ENCODE results near the gene POLR2H.
A peak's percentile ranks its signal among the peaks of the same experiment; 100 is the strongest.
"Not testable (repeated sequence)": the region's sequence is repeated elsewhere in the genome, so short reads cannot be mapped to it uniquely, and the experiment has no call there.

POLR2H gene

DNA sequence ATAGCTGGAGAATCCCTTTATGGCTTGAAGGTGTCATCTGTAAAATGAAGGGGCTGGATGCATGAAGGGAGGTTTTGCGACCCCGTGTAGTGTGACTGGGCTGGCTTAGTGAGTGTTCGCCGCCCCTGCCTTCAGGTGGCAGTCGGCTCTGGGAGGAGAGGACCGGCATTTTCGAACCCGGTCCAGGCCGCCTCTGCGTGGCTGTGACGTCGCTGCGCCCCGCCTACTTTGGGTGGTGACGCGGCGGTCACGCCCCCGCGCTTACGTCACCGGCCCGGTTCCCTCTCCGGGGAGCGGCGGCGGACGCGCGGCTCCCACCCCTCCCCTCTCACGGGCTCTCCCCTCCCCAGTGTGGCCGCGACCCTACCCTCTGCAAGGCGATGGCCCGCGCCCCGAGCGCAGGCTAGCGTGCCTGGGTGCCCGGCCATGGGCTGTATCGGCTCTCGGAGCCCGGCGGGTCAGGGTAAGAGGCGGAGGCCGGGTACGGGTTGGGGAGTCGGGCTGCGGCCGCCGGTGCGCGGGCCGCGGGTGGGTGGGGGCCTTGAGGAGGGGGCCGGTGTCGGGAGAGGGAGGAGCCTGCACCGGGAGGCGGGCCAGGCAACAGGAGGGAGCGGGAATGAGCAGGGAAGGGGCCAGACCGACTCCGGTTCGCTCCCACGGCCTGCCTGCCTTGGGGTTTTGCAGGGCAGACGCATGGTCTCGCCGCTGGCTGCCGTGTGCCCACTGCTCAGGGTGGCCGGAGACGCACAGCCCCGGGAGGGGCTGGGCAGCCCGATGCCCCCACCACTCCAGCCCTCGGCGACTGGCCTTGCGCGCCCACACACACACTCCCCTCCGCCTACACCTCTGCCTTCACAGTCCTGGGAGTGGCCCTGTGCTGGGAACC is 25.6 kb upstream of the POLR2H start:
- peak; percentile 86 for DNase-seq (ENCODE audit: low read depth)

DNA sequence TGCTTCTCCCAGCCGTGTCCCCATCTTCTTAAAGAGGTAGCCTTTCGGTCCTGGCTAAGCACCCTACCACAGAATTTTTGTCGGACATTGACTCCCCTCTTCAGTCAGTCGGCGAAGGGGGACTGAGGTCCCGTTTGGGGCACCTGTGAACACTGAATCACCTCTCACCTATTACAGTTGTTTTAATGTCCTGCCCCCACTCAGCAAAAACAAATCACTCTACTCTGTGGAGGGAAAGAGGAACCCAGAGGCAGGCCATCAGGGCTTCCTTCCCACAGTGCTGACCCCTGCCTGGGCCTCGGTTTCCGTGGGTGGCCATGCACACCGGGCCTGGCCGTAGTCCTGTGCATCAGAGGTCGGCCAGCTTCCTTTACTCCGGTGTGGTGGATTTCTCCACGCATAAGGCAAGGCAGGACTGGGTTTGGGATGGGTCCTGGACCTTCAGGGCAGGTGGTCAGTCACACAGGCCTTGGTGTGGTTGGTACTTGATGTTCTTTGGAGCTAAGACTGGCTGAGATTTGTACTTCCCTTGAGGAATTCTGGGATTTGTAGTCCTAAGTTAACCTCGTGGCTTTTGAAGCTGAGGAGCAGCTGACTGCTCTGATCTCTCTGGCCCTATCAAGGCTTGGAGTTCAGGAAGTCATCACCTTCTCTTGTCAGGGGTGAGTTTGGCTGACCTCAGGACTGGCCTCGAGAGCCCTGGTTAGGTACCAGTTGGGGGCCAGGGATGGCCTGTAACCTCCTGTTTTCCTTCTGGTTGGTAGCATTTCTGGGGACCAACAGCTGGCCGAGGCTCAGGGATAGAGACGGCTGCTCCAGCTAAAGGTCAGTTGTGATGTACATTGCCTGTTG is 24.7 kb upstream of the POLR2H start:
- DNase-seq (ENCODE audit: low read depth): no peak

DNA sequence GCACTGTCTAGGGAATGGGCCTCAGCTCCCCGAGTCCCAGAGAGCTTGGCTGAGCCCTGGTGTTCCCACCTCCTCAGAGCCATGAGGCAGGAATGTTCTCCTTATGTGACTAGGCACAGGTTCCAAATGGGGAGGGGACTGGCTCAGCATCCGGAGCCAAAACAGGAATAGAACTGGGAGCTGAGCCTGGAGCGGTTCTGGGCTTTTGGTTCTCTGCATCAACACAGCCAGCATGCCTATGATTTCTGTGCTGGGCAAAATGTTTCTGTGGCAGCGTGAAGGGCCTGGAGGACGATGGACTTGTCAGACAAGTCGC is 24.2 kb upstream of the POLR2H start, which contains the start of gene FAM131A:
TSS of gene FAM131A (plus strand) at position 202 of the 316 bp plus-strand sequence. CDS start at position 233, 31 bp downstream.
- DNase-seq (ENCODE audit: low read depth): no peak

DNA sequence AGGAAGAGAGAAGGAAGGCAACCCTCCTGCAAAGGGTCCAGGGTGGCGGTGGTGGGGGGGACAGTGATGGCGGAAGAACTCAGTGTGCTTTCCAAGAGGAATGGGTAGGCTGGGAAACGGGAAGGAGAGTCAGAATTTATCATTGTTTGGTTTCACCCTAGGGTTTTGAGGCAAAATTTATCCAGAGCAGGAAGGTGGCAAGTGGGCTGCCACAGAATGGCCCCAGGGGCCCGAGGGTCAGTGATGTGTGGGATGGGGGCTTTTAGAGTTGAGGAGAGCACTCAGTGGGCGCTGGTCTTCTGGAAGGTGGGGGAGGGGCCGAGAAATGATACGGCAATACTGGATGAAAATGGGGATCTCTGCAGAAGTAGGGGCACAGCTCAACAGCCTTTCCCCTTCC is 23.5 kb upstream of the POLR2H start:
- no peak for DNase-seq (ENCODE audit: low read depth)

DNA sequence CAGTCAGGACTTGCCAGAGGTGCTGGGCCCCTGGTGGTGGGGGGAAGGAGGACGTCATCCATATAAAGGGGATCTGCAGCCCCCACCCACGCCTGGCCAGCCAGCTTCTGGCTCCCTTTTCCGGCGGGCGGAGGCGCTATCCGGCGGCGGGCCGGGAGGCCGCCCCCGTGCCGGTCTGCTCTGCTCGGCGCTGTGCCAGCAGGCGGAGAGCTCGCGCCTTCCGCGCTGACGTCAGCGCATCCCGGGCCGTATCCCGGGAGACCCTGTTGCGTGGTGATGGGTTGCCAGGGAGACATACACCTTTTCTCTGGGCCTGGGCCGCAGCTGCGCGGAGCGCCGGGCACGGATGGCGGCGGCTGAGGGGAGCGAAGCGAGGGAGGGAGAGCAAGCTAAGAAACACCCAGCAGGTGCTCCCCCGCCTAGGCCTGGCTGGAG is 23.0 kb upstream of the POLR2H start:
- no peak for DNase-seq (ENCODE audit: low read depth)

DNA sequence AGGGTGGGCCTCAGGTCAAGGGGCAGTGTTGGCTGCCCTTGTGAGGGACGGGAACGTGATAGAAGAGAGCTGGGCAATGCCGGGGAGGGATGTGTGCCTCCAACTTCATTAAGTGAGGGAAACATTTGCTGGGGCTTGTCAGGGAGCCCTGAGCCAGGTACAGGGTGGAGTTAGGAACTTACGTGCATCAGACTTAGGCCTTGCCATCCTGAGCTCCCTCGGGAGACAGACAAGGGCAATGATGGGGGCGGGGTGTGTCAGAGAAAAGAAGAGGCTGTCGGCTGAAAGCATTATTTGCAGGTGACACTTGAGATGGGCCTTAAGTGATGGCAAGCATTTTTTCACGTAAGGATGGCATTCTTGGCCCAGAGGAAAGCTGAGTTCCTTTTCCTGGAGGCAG is 22.5 kb upstream of the POLR2H start:
- DNase-seq (ENCODE audit: low read depth): no peak

DNA sequence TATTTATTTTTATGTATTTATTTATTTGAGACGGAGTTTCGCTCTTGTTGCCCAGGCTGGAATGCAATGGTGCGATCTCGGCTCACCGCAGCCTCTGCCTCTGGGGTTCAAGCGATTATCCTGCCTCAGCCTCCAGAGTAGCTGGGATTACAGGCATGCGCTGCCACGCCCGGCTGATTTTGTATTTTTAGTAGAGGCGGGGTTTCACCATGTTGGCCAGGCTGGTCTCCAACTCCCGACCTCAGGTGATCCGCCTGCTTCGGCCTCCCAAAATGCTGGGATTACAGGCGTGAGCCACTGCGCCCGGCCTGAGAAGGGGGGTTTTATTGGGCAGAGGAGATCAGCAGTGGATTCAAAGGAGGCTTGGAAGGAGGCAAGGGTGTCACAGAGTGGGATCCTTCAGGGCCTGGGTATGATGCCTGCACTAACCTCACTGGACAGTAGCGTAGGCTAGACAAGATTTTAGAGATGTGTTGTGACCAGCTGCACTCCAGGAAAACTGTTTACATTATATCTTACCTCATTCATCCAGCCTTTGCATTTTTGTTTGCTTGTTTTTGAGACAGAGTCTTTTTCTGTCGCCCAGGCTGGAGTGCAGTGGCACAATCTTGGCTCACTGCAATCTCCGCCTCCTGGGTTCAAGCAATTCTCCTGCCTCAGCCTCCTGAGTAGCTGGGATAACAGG is 21.9 kb upstream of the POLR2H start:
- not testable (repeated sequence) for DNase-seq (ENCODE audit: low read depth)

DNA sequence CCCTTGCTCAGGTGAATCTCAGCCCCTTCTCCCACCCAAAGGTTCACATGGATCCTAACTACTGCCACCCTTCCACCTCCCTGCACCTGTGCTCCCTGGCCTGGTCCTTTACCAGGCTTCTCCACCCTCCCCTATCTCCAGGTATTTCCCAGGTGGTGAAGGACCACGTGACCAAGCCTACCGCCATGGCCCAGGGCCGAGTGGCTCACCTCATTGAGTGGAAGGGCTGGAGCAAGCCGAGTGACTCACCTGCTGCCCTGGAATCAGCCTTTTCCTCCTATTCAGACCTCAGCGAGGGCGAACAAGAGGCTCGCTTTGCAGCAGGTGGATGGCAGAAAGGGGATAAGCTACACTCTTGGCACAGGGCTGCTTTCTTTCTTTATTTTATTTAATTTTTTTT is 19.6 kb upstream of the POLR2H start:
- DNase-seq (ENCODE audit: low read depth): no peak

DNA sequence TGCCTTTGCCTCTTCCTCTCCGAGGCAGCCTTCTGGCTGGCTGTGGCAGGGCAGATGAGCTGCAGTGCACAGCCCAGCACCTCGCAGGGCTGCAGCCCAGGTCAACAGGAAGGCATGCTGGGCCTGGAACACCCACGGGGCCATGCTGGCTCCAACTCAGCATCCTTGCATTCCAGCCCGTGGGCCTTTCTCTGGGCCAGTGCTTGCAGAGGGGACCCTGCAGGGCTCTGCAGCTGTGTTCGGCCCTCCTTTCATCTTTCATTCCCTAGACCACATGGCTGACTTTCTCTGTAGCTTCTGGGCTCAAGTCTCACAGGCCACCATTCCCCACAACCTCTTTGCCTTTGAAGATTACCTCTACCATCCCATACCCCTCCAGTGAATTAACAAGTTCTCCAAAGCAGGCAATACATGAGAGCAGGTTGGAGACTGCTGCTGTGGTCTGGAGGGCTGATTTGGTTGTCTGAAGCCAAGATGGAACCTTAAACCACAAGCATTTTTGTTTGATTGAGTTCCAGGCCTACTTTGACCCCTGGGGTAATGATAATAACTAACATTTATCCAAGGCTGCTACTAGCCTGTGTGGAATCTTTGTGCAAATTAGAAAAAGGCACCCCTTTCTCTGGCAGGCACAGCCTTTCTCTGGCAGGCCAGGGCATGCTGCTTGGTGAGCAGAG is 18.2 kb upstream of the POLR2H start:
- DNase-seq (ENCODE audit: low read depth): no peak

DNA sequence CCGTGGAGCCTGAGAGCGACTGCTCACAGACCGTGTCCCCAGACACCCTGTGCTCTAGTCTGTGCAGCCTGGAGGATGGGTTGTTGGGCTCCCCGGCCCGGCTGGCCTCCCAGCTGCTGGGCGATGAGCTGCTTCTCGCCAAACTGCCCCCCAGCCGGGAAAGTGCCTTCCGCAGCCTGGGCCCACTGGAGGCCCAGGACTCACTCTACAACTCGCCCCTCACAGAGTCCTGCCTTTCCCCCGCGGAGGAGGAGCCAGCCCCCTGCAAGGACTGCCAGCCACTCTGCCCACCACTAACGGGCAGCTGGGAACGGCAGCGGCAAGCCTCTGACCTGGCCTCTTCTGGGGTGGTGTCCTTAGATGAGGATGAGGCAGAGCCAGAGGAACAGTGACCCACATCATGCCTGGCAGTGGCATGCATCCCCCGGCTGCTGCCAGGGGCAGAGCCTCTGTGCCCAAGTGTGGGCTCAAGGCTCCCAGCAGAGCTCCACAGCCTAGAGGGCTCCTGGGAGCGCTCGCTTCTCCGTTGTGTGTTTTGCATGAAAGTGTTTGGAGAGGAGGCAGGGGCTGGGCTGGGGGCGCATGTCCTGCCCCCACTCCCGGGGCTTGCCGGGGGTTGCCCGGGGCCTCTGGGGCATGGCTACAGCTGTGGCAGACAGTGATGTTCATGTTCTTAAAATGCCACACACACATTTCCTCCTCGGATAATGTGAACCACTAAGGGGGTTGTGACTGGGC is 16.8 kb upstream of the POLR2H start:
- no peak for DNase-seq (ENCODE audit: low read depth)

DNA sequence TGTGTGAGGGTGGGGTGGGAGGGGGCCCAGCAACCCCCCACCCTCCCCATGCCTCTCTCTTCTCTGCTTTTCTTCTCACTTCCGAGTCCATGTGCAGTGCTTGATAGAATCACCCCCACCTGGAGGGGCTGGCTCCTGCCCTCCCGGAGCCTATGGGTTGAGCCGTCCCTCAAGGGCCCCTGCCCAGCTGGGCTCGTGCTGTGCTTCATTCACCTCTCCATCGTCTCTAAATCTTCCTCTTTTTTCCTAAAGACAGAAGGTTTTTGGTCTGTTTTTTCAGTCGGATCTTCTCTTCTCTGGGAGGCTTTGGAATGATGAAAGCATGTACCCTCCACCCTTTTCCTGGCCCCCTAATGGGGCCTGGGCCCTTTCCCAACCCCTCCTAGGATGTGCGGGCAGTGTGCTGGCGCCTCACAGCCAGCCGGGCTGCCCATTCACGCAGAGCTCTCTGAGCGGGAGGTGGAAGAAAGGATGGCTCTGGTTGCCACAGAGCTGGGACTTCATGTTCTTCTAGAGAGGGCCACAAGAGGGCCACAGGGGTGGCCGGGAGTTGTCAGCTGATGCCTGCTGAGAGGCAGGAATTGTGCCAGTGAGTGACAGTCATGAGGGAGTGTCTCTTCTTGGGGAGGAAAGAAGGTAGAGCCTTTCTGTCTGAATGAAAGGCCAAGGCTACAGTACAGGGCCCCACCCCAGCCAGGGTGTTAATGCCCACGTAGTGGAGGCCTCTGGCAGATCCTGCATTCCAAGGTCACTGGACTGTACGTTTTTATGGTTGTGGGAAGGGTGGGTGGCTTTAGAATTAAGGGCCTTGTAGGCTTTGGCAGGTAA is 16.0 kb upstream of the POLR2H start:
- no peak for DNase-seq (ENCODE audit: low read depth)

DNA sequence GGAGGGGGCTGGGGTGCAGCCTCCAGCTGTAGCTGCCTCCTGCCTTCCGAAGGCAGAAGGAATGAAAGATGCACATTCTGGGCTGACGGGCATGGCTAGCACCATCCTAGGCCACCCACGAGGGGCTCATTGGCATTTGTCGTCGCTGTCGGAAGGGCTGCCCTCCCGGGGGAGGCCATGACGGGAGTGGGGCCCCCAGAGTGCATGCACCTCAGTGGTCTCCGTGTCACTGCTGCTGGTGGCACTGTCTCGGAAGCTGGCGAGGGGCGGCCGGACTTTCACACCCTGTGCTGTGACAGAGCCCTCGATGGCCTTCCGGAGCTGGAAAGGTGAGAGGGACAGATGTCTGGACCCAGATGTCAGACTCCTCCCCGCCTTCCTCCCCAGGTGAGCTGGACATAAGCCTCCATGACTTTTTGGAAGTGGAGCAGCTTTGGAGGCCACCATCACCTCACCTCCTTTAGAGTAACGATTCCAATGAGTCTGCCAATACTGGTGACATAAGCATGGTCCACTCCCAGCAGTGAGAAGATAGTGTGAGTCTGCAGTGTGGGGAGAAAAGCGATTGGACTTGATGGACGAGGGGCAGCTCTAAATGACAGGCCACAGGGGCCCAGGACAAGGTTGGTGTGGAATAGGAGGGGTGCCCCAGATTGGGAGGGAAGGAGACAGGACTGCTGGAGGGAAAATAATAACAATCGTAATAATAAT is 14.9 kb upstream of the POLR2H start:
- no peak for DNase-seq (ENCODE audit: low read depth)

DNA sequence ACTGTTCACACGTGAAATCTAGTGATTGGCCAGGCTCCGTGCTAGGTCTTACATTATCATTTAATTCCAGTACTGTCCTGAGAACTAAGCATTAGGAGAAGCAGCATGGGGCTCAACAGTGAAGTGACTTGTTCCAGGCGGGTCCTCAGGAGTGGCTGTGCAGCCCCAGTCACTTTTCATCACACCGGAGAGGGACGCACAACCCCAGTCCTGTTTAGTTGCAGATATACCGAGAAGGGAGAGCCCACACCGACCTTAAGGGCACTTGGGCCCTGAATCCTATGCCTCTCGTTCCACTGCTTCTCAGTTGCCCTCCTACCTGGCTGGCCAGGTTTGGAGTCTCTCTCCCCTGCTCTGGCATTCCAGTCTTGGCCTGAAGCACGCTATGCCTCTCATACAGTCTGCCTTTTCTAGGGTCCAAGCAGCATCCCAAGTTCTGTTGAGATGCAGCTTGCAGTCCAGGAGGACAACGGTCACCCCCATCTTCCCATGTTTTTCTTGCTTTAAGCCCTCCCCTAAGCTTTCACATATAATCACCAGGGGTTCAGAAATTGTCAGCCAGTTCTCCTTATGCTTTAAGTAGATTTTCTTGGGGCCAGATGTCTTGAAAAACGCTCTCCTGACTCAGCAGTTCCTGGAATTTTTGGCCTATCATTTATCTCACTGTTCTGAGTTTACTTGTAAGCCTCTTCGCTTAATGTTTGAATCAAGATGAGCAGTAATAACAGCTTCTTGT is 14.0 kb upstream of the POLR2H start:
- no peak for DNase-seq (ENCODE audit: low read depth)

DNA sequence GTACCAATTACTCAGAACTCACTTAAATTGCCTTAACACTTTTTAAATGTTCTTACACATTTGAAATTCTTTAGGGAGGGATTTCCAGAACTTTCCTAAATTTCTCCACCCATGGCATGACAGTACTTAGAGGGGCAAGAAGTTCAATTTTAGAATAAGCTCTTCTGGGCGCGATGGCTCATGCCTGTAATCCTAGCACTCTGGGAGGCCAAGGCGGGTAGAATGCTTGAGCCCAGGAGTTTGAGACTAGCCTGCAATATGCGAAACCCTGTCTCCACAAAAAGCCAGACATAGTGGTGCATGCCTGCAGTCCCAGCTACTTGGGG is 13.5 kb upstream of the POLR2H start:
- DNase-seq (ENCODE audit: low read depth): no peak

DNA sequence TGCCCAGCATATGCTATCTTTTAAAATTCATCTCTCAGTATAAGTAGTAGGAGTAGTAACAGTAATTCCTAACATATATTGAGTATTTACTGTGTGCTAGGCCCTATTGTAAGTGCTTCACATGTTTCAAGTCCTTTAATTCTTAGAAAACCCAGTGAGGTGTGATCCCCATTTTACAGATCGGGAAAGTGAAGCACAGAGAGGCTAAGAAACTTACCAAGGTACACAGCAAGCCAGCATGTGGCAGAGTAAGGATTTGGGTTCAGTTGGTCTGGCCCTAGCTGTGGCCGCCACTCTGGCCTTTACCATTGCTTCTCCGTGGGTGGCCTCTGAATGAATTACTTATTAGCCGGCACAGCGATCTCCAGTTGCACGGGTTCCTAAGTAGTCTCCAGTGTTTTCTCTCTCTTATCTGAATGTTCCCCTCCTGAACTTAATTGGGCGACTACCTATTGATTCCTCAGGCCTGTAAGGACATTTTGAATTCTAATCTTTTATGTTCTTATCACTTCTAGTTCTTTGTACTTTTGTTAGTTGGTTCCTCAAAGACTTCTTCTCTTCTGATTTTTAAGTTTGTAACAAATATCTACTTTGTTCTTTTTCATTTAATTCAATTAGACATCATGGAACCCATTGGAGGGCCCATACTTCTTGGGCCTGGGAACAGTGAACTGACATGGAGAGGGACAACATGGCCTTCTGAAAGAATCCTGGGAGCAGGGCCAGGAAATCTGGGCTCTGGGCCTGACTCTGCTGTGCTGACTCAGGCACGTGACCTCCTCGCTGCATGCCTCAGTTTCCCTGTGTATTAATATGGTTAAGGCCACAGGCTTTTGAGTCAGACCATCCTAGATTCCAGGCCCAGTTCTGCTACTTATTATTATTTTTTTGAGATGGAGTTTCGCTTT is 11.7 kb upstream of the POLR2H start:
- no peak for DNase-seq (ENCODE audit: low read depth)

DNA sequence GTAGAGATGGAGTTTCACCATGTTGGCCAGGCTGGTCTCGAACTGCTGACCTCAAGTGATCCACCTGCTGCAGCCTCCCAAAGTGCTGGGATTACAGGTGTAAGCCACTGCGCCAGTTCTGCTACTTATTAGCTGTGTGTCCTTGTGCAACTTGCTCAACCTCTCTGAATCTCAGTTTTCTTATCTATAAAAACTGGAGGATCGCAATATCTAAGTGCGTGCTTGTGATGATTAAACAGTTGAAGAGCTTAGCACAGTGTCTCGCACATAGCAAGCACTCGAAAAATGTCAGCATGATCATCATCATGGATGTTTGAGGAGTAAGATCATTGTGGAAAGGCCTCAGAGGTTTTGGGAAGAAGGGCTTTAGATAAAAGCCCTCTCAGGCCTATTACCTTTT is 10.9 kb upstream of the POLR2H start:
- DNase-seq (ENCODE audit: low read depth): no peak

DNA sequence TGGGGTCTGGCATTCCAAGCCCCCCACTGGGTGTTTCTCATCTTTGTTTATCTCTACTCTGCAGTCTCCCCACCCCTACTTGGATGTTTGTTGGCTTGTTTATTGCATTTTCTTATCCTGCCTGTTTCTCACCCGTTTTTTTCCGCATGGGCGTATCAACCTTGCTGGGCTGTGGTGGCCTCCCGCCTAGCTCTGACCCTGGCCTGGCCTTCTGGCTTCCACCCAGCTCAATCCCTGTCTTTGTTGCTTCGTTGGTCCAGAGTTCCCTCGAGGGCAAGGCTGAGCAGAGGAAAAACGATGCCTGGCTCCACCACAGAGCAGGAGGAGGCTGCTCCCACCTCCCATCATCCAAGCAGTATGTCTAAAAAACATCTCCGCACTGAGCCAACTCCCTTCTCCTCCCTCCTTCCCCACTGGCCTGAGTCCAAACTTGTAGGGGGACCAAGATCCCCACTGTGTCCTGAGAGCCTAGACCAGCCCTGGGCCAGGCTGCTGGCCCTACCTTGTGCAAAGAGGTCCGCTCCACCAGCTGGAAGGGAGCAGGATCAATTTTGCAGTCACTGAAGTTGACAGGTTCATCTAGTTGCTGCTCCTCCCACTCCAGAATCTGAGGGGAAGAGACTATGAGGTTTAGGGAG is 9.9 kb upstream of the POLR2H start:
- DNase-seq (ENCODE audit: low read depth): no peak

All from activated T-cell treated with anti-CD3 and anti-CD28 coated beads for 48 hours (primary cell).